ENCODE measurements around the gene EML6. TPM values are rescaled to one million over a fixed set of nuclear protein-coding genes. Genes with fewer than 3 reads are reported as not detected.

The EML6 gene
- total RNA-seq, 1 experiment from 2014 or later, result 1.5 TPM

- Histone ChIP-seq H3K9me3 (ENCODE audit: control insufficient read depth, low read depth, low read length) (no peaks in the 10 kb centered on the region), H2AK5ac (ENCODE audit: insufficient read length, low read length) (no peak overlapping the region), H2BK20ac (ENCODE audit: low read depth, low read length, poor library complexity, severe bottlenecking) (no peak overlapping the region), H3K9ac (ENCODE audit: extremely low read depth, insufficient read length, low read length) (no peak overlapping the region), H4K20me1 (ENCODE audit: control insufficient read depth, insufficient read depth, insufficient read length) (no peaks in the 10 kb centered on the region), H3K79me2 (ENCODE audit: insufficient read depth, low read length) (no peaks in the 10 kb centered on the region), H4K91ac (ENCODE audit: insufficient read length, low read depth, low read length) (no peak overlapping the region), H3K23me2 (ENCODE audit: insufficient read length, low read depth, low read length, poor library complexity, severe bottlenecking) (no peaks in the 10 kb centered on the region), H3K27me3 (ENCODE audit: insufficient read depth, low read length) (no peaks in the 10 kb centered on the region; the same call in 1 of the 2 replicates), H4K5ac (ENCODE audit: insufficient read length, low read depth, low read length) (no peak overlapping the region), H2BK5ac (ENCODE audit: insufficient read length, low read length) (no peak overlapping the region), H3K27ac (ENCODE audit: insufficient read length, low read depth, low read length) (no peak overlapping the region), H2BK12ac (ENCODE audit: insufficient read length, low read depth, low read length) (no peak overlapping the region), H3K79me1 (ENCODE audit: insufficient read depth, low read depth, low read length, poor library complexity, severe bottlenecking) (no peaks in the 10 kb centered on the region), H3T11ph (ENCODE audit: low read length) (no peak overlapping the region), H3K56ac (ENCODE audit: insufficient read length, low read depth, low read length) (no peak overlapping the region), H3K4ac (ENCODE audit: low read depth, low read length) (no peak overlapping the region), H3K23ac (ENCODE audit: insufficient read length, low read depth, low read length) (no peak overlapping the region), H3K14ac (ENCODE audit: insufficient read depth, low read length) (no peak overlapping the region), H3K4me1 (ENCODE audit: insufficient read depth, low read length) (no peaks in the 10 kb centered on the region), H2BK120ac (ENCODE audit: low read depth, low read length, poor library complexity, severe bottlenecking) (no peak overlapping the region), H2BK15ac (ENCODE audit: low read depth, low read length) (no peak overlapping the region), H4K8ac (replicated peaks; ENCODE audit: insufficient read length, low read depth, low read length) (no peak overlapping the region), H3K4me2 (ENCODE audit: insufficient read depth, insufficient read length, low read length) (no peak overlapping the region), H3K18ac (ENCODE audit: insufficient read length, low read depth, low read length) (no peak overlapping the region), H2AFZ (ENCODE audit: low read length) (no peak overlapping the region)
- H3K27me3 Mint-ChIP-seq (ENCODE audit: low read depth), result peaks cover 2% of the 10 kb centered on the region
- no peak overlapping the region for H3K27ac Mint-ChIP-seq
- TF ChIP-seq CTCF (conservative IDR thresholded peaks at IDR 0.05), result no peak
- no peak for DNase-seq
- no CpG with 5 or more reads among the region's 6 CpGs for WGBS (ENCODE audit: extremely low coverage, insufficient read length, low lambda C conversion rate)
- peaks cover 12 to 14% of the 10 kb centered on the region in 2 experiments for H3K4me1 Mint-ChIP-seq
- H3K36me3 Mint-ChIP-seq (ENCODE audit: insufficient read depth in 1 of 3, low read depth in 3 of 3), result peaks cover 3 to 4% (median 4%) of the 10 kb centered on the region in 3 experiments; a peak in 6 of 7 replicates
- H3K4me3 Mint-ChIP-seq, result no peak overlapping the region
- peaks cover 4% of the 10 kb centered on the region in 2 experiments for H3K9me3 Mint-ChIP-seq
Measured at GRCh38 chr2:54949431-54949830, 226.0 kb downstream of the EML6 start.
